GM10847 (cell line): Measurements from ENCODE around the gene IDI1.

Source experiments
- POLR2A ChIP-seq: IDR thresholded peaks from 2 replicates; pipeline ENCODE4 v1.6.1; 2011; ENCODE audit not compliant: insufficient read length; ENCODE audit errors: extremely low read depth

The IDI1 gene

DNA sequence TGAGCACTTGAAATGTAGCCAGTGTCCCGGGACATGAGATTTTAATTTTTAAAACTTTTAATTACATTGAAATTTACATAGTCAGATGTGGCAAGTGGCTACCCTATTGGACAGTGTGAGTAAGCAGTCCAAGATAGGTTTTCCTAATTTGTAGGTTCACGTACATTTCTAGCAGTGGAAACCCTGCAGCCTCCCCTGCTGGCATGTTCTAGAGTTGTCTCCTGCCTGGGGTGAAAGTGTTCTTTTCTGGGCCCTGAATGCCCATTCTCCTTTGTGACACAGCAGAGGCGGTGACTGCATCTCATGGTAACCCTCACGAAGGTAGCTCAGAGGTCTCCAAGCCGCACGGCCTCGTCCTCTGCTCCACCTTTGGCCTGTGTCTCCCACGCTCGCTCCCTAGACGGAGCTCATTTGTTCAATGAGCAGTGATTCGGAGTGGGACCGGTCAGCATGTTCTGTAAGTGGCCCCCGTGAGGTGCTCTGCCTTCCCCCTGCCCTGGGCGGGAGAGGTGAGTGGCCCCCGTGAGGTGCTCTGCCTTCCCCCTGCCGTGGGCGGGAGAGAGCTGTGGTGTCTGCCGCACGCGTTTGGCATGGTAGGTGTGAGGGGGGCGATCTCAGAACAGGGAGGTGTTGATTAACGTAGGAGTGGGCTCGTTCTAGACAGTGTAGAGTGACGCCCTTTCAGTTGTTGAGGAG, 25.3 kb upstream of the IDI1 start:
- no peak for TF ChIP-seq POLR2A

DNA sequence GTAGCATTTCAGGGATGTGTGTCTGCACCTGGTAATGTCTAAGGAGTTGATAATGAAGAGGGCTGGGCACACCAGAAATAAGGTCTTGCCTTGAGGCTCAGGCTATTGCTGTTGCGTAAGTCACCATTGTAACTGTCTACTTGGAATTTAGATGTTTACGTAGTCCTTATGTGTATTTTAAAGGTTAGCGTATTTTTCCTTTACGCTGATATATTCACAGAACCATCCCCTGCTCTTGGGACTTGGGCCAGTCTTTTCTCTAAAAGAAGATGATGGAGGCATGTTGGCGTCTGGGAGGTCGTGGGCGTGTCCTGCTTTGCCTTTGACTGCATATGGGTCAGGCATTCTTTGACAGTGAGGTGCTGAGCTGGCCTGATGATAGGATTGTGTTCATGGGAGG, 22.0 kb upstream of the IDI1 start:
- TF ChIP-seq POLR2A = no peak

DNA sequence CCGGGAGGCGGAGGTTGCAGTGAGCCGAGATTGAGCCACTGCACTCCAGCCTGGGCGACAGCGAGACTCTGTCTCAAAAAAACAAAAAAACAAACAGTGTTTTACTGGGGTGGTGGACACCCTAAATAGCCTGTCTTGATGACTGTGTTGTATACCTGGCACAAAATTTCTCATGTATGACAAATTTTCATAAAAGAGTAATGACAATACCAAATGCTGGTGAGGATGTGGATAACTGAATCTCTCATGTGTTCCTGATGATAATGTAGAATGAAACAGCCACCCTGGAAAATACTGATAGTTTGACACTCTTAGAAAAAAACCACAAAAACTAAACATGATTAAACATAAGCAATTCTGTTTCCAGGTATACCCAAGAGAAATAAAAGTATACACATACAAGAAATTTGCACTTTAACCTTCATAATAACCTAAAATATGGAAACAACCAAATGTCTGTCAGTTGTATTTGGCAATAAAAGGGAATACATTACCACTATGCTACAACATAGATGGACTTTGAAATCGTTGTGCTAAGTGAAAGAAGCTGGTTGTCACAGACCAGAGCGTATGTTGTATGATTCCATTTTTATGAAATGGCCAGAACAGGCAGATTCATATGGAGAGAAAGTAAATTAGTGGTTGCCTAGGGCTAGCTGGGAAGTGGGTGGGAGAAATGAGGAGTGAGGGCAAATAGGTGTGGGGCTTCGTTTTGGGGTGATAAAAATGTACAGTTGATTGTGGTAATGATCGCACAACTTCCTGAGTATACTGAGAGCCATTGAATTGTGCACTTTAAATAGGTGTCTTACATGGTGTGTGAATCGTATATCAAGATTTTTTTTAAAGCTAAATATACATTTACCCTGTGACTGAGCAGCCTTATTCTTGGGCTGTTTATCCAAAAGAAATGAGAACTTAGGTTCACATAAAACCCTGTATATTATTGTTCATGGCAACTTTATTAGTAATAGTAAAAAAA, 19.8 kb upstream of the IDI1 start:
- TF ChIP-seq POLR2A = no peak

DNA sequence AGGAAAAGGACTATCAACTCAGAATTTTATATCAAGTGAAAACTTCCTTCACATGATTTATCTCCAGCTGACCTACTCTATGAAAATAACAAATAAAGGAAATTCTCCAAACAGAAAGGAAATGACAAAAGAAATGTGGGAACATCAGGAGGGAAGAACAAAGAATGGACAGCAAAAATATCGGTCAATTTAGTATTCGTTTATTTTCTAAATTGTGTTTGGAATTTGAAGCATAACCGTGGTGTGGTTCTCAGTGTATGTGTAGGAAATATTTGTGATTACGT, 16.0 kb upstream of the IDI1 start:
- no peak for TF ChIP-seq POLR2A

DNA sequence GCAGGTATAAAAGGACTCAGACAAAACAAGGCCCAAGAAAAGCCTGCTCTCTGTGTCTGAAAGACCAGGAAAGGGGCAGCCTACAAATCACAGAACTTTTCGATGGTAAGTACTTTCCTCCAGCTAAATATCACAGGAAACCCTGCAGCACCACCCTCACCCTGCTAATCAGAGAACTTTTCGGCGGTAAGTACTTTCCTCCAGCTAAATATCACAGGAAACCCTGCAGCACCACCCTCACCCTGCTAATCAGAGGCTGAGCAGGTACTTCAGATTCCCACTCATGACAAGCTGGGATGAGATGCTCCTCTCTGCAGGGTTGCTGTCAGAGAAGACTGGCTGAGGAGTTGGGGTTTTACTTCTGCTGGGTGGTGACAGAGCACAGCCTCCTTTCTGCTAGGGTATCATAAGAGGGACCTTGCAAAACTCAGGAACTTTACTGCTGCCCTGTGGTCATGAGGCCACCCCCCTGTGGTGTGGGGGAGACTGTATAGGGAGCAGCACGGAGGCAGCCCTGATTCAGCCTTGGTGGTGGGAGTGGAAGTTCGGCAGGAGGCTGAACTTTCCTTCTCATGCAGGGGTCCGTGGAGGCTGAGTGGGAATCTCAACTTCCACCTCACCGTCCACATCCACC, 14.4 kb upstream of the IDI1 start:
- no peak for TF ChIP-seq POLR2A

DNA sequence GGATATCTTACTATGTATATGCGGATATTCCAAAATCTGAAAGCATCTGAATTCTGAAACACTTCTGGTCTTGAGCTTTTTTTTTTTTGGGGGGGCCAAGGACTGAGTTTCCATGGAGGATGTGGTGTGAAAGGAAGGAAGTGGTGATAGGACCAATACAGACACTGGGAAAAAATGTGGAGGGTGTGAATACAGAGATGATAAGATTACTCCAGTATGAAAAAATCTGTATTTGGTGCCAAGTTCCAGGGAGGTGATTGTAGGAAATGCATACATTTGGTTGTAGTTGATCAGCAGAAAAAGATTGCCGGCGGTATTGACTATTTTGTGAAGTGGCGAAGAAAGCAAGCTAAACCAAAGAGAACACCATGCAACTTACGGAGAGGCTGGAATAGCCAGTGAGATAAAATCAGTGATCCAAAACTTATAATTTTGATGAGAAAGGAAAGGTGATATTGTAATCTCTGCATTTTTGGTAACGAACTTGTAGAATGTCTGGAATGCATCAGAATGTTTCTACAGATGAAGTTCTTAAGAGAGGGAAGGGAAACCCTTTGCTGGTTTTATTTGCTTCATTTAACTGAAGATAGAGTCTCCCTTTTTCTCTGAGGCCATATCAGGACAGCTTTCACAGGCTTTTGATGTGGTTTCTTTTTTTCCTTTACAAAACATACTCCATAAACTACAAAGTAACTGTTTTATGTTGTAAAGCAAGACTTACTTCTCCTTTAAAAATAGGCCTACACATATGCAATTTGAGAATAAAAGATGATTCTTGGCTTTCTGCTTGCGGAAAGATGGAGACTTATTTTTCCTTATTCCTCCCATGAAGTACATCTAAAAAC, 13.2 kb upstream of the IDI1 start:
- no peak for TF ChIP-seq POLR2A

DNA sequence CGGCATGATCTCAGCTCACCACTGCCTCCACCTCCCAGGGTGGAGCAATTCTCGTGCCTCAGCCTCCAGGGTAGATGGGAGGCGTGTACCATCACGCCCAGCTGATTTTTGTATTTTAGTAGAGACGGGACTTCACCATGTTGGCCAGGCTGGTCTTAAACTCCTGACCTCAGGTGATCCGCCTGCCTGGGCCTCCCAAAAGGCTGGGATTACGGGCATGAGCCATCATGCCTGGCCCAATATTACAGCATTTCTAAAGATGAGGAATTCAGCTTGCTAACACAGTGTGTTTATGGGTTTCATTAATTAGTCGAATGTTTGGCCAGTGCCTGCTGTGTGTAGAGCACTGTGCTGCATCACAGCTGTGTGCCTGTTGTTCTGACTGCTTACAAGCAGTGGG, 11.0 kb upstream of the IDI1 start:
- TF ChIP-seq POLR2A = no peak

DNA sequence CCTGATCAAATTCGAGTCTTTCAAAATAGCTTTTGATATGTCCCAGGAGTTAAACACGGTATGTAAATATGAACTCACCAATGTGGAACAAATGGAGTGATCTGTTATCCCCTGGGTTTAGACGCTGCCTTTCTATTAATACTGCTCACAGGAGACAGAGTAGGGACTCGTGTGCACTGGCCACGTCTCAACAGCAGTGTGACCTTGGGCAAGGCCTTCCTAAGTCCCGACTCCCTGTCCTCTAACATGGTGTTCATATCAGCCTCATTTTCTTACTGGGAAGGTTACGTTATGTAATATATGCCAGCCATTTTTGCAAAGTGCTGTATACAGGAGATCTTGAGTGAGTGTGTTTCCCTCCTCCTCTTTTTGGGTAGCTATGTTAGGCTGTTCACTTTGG, 9.1 kb upstream of the IDI1 start:
- no peak for TF ChIP-seq POLR2A

DNA sequence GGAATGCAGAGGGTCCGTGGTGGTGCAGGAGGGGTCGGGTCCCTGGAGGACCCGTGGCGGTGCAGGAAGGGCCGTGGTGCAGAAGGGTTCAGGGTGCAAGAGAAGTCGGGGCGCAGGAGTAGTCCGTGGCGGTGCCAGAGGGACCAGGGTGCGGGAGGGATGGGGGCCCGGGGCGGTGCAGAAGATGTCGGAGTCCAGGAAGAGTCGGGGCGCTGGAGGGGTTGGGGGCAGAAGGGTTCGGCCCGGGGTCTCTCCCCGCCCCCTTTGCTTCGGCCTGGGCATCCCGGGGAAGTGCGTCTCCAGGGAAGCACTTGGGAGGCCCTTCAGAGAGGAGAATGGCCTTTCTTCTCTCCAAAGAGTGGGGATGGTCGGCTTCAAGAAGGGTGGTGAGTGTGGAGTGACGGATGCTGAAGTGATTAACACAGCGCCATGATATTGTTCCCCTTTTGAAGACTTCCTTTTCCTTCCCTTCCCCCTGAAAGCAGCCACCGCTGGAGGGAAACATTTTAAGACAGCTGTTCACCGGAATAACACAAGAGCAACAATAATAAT, 8.3 kb upstream of the IDI1 start:
- TF ChIP-seq POLR2A = no peak

DNA sequence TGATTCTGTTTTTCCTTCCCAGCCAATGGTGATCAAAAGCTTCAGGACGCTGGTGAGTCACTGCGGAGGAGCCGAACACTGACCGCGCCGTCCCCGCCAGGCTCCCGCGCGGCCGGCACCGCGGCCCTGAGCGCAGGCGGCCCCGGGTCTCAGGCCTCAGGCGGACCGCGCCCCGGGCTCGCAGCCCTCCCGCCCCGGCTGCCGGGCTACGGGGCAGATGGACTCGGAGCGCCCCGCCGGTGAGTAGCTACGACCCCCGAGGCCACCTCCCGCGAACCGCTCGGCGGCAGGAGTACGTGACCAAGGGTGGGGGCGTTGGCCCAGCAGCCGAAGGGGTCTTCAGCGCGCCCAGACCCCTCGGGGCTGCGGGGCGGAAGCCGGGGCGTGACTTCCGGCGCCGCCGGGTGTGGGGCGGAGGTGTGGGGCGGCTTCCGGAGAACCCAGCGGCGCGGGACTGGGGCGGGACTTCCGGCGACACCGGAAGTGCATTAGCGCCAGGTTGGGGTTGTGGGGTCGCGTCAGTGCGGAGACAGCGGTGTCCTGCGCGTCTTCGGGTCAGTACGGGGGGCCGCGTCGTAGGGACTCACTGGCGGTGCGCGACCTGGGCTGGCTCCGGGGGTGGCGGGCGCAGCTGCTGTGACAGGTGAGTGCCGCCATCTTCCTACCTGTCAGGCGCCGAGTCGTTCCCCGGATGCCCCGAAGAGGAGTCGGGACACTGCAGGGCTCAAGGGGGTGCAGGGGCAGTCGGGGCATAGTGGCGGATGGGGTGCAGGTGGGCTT, 7.6 kb upstream of the IDI1 start, which contains the start of gene WDR37:
Gene WDR37, plus strand, starts transcription at position 60 of the 780 bp plus-strand sequence. CDS start 15,771 bp downstream, outside the sequence.
- TF ChIP-seq POLR2A = peak; percentile 66

DNA sequence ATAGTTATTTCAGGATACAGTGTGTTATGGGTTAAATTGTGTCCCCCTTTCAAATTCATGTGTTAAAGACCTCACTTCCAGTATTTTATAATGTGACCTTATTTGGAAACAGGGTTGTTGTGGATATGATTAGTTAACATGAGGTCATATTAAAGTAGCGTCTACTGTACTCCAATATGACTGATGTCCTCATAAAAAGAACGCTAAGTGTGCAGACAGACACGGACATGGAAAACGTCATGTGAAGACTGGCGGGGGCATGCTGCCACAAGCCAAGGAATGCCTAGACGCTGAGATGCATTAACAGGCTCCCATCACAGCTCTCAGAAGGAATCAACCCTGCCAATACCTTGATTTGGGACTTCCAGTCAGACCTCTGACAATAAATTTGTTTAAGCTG, 5.8 kb upstream of the IDI1 start:
- TF ChIP-seq POLR2A = no peak

DNA sequence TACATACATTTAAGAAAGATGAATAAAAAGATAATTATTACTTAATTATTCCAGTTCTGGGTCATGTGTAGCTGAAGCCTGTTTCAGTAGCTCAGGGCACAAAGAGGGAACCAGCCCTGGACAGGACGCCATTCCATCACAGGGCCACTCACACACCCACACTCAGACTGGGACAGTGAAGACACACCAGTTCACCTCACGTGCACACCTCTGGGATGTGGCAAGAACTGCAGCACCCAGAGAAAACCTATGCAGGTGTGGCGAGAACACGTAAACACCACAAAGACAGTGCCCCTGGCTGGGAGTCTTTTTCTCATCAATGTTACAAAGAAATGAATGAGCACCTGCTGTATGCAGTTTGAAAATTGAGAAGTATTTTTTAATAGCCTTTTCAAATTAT, 1.6 kb upstream of the IDI1 start:
- no peak for TF ChIP-seq POLR2A

DNA sequence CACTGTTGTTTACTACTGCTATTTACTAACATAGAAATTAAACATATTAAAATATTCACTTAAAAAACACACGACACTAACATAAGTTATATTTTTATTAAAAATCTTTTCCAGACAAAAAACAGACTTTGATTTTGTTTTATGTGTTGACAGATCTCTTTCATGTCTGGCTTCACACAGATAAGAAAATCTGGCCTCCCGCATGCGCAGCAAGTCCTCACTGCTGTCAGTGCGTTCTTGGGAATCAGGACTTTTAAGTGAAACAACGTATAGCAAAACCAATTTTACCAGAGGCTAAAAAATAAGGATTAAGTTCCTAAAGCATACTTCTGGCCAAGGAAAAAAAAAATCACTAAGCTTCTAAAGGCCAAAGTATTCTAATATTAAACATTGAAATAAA, 1.2 kb upstream of the IDI1 start:
- TF ChIP-seq POLR2A = no peak

DNA sequence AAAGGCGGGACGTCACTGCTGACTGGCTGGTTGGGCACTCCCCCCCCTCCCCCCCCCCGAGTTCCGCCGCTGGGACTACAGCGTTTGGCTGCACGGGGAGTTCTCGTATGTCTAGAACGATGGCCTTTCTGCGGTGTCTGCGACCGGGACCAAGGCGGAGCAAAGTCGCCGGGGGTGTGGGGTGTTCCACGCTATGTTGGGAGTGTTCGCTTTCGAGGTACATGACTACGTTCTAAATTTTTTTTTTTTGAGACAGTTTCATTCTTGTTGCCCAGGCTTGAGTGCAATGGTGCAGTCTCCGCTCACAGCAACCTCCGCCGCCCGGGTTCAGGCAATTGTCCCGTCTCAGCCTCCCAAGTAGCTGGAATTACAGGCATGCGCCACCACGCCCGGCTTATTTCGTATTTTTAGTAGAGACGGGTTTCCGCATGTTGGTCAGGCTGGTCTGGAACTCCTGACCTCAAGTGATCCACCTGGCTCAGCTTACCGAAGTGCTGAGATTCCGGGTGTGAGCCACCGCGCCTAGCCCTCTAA, 573 bp upstream of the IDI1 start:
- TF ChIP-seq POLR2A = no peak
